HEK293 (cell line): ENCODE data around the gene SELENOM.
A peak's percentile ranks its signal among the peaks of the same experiment; 100 is the strongest.

Experiments used
- KLF17 ChIP-seq: fragments of 450-650 bp; formaldehyde crosslinking; IDR thresholded peaks from 2 replicates; pipeline ENCODE4 v1.5.1; 2016; ENCODE audit warnings: missing biosample characterization, missing genetic modification characterization
- ZBTB10 ChIP-seq: fragments of 450-650 bp; formaldehyde crosslinking; IDR thresholded peaks from 2 replicates; pipeline ENCODE4 v1.5.1; 2016; ENCODE audit warnings: missing biosample characterization, missing genetic modification characterization
- ZBTB20 ChIP-seq: fragments of 450-650 bp; formaldehyde crosslinking; IDR thresholded peaks from 2 replicates; pipeline ENCODE4 v1.5.1; 2016; ENCODE audit warnings: missing biosample characterization, missing genetic modification characterization
- ZBTB8A ChIP-seq: fragments of 450-650 bp; formaldehyde crosslinking; IDR thresholded peaks from 2 replicates; pipeline ENCODE4 v1.5.1; 2016; ENCODE audit warnings: missing biosample characterization, missing genetic modification characterization
- ZNF175 ChIP-seq: fragments of 450-650 bp; formaldehyde crosslinking; IDR thresholded peaks from 2 replicates; pipeline ENCODE4 v1.5.1; 2016; ENCODE audit warnings: missing biosample characterization, missing genetic modification characterization
- ZNF202 ChIP-seq: fragments of 450-650 bp; formaldehyde crosslinking; IDR thresholded peaks from 2 replicates; pipeline ENCODE4 v1.5.1; 2016; ENCODE audit warnings: missing biosample characterization, missing genetic modification characterization, borderline replicate concordance
- ZNF354C ChIP-seq: fragments of 450-650 bp; formaldehyde crosslinking; IDR thresholded peaks from 2 replicates; pipeline ENCODE4 v1.5.1; 2016; ENCODE audit warnings: missing biosample characterization, missing genetic modification characterization, low read depth, borderline replicate concordance
- ZNF416 ChIP-seq: fragments of 450-650 bp; formaldehyde crosslinking; IDR thresholded peaks from 2 replicates; pipeline ENCODE4 v1.5.1; 2016; ENCODE audit warnings: missing biosample characterization, missing genetic modification characterization
- ZNF423 ChIP-seq: fragments of 450-650 bp; formaldehyde crosslinking; IDR thresholded peaks from 2 replicates; pipeline ENCODE4 v1.5.1; 2016; ENCODE audit warnings: missing biosample characterization, missing genetic modification characterization
- ZNF518A ChIP-seq: fragments of 450-650 bp; formaldehyde crosslinking; conservative IDR thresholded peaks from 2 replicates; pipeline ENCODE4 v1.5.1; 2016; ENCODE audit warnings: low read depth, missing biosample characterization, missing genetic modification characterization
- ZNF544 ChIP-seq: fragments of 450-650 bp; formaldehyde crosslinking; IDR thresholded peaks from 2 replicates; pipeline ENCODE4 v1.5.0; 2017; ENCODE audit warnings: missing biosample characterization, missing genetic modification characterization
- ZNF610 ChIP-seq: fragments of 450-650 bp; formaldehyde crosslinking; IDR thresholded peaks from 2 replicates; pipeline ENCODE4 v1.5.1; 2016; ENCODE audit warnings: missing biosample characterization, missing genetic modification characterization, borderline replicate concordance
- ZNF621 ChIP-seq: fragments of 450-650 bp; formaldehyde crosslinking; IDR thresholded peaks from 2 replicates; pipeline ENCODE4 v1.5.1; 2017; ENCODE audit warnings: missing biosample characterization, missing genetic modification characterization
- ZNF623 ChIP-seq: fragments of 450-650 bp; formaldehyde crosslinking; IDR thresholded peaks from 2 replicates; pipeline ENCODE4 v1.5.1; 2016; ENCODE audit warnings: missing biosample characterization, missing genetic modification characterization
- ZNF624 ChIP-seq: fragments of 450-650 bp; formaldehyde crosslinking; IDR thresholded peaks from 2 replicates; pipeline ENCODE4 v1.5.1; 2017; ENCODE audit warnings: missing biosample characterization, missing genetic modification characterization
- ZNF670 ChIP-seq: fragments of 450-650 bp; formaldehyde crosslinking; IDR thresholded peaks from 2 replicates; pipeline ENCODE4 v1.5.1; 2016; ENCODE audit warnings: missing biosample characterization, missing genetic modification characterization, low read depth
- ZNF785 ChIP-seq: fragments of 450-650 bp; formaldehyde crosslinking; IDR thresholded peaks from 2 replicates; pipeline ENCODE4 v1.5.1; 2016; ENCODE audit warnings: missing biosample characterization, missing genetic modification characterization
- ZSCAN16 ChIP-seq: fragments of 450-650 bp; formaldehyde crosslinking; IDR thresholded peaks from 2 replicates; pipeline ENCODE4 v1.5.1; 2016; ENCODE audit warnings: missing biosample characterization, missing genetic modification characterization
- TF ChIP-seq, protein P1 (sequence below): fragments of 450-650 bp; formaldehyde crosslinking; IDR thresholded peaks from 2 replicates; pipeline ENCODE4 v1.5.1; 2016; ENCODE audit warnings: missing biosample characterization, missing genetic modification characterization
- TF ChIP-seq, protein P2 (sequence below): fragments of 450-650 bp; formaldehyde crosslinking; IDR thresholded peaks from 2 replicates; pipeline ENCODE4 v1.5.1; 2016; ENCODE audit warnings: missing biosample characterization, missing genetic modification characterization
- TF ChIP-seq, protein P3 (sequence below): fragments of 450-650 bp; formaldehyde crosslinking; IDR thresholded peaks from 2 replicates; pipeline ENCODE4 v1.5.1; 2016; ENCODE audit warnings: missing biosample characterization, missing genetic modification characterization
- TF ChIP-seq, protein P4 (sequence below): fragments of 450-650 bp; formaldehyde crosslinking; IDR thresholded peaks from 2 replicates; pipeline ENCODE4 v1.5.1; 2016; ENCODE audit warnings: missing biosample characterization, missing genetic modification characterization, borderline replicate concordance

The SELENOM gene

GRCh38 chr22:31122532-31123291 lies 15.3 kb upstream of the SELENOM start, which contains the start of gene INPP5J (continued):
- TF ChIP-seq ZNF416 (tag by site-specific recombination) (no peak), ZNF785 (tag by site-specific recombination) (no peak), ZBTB10 (tag by site-specific recombination) (no peak), ZNF518A (tag by site-specific recombination) (no peak), ZNF610 (tag by site-specific recombination) (no peak), ZNF624 (tag by site-specific recombination) (no peak), ZNF175 (tag by site-specific recombination) (no peak), ZNF354C (tag by site-specific recombination) (no peak), ZNF202 (no peak), ZNF623 (tag by site-specific recombination) (no peak), ZNF544 (tag by site-specific recombination) (no peak), ZNF670 (tag by site-specific recombination) (no peak), ZSCAN16 (no peak), ZNF423 (tag by site-specific recombination) (no peak), ZNF621 (tag by site-specific recombination) (no peak), KLF17 (tag by site-specific recombination) (no peak), ZBTB20 (tag by site-specific recombination) (peak; percentile 58; the same call in 1 of the 2 replicates), ZBTB8A (tag by site-specific recombination) (0 out of 2 replicates have a peak, but pooled peaks have one; percentile 16)
- TF ChIP-seq, protein P1, sequence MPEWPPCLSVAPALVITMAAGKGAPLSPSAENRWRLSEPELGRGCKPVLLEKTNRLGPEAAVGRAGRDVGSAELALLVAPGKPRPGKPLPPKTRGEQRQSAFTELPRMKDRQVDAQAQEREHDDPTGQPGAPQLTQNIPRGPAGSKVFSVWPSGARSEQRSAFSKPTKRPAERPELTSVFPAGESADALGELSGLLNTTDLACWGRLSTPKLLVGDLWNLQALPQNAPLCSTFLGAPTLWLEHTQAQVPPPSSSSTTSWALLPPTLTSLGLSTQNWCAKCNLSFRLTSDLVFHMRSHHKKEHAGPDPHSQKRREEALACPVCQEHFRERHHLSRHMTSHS (tag by site-specific recombination): no peak
- TF ChIP-seq, protein P2, sequence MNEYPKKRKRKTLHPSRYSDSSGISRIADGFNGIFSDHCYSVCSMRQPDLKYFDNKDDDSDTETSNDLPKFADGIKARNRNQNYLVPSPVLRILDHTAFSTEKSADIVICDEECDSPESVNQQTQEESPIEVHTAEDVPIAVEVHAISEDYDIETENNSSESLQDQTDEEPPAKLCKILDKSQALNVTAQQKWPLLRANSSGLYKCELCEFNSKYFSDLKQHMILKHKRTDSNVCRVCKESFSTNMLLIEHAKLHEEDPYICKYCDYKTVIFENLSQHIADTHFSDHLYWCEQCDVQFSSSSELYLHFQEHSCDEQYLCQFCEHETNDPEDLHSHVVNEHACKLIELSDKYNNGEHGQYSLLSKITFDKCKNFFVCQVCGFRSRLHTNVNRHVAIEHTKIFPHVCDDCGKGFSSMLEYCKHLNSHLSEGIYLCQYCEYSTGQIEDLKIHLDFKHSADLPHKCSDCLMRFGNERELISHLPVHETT (tag by site-specific recombination): no peak
- TF ChIP-seq, protein P3, sequence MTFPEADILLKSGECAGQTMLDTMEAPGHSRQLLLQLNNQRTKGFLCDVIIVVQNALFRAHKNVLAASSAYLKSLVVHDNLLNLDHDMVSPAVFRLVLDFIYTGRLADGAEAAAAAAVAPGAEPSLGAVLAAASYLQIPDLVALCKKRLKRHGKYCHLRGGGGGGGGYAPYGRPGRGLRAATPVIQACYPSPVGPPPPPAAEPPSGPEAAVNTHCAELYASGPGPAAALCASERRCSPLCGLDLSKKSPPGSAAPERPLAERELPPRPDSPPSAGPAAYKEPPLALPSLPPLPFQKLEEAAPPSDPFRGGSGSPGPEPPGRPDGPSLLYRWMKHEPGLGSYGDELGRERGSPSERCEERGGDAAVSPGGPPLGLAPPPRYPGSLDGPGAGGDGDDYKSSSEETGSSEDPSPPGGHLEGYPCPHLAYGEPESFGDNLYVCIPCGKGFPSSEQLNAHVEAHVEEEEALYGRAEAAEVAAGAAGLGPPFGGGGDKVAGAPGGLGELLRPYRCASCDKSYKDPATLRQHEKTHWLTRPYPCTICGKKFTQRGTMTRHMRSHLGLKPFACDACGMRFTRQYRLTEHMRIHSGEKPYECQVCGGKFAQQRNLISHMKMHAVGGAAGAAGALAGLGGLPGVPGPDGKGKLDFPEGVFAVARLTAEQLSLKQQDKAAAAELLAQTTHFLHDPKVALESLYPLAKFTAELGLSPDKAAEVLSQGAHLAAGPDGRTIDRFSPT (tag by site-specific recombination): 0 out of 2 replicates have a peak, but pooled peaks have one; percentile 16
- TF ChIP-seq, protein P4, sequence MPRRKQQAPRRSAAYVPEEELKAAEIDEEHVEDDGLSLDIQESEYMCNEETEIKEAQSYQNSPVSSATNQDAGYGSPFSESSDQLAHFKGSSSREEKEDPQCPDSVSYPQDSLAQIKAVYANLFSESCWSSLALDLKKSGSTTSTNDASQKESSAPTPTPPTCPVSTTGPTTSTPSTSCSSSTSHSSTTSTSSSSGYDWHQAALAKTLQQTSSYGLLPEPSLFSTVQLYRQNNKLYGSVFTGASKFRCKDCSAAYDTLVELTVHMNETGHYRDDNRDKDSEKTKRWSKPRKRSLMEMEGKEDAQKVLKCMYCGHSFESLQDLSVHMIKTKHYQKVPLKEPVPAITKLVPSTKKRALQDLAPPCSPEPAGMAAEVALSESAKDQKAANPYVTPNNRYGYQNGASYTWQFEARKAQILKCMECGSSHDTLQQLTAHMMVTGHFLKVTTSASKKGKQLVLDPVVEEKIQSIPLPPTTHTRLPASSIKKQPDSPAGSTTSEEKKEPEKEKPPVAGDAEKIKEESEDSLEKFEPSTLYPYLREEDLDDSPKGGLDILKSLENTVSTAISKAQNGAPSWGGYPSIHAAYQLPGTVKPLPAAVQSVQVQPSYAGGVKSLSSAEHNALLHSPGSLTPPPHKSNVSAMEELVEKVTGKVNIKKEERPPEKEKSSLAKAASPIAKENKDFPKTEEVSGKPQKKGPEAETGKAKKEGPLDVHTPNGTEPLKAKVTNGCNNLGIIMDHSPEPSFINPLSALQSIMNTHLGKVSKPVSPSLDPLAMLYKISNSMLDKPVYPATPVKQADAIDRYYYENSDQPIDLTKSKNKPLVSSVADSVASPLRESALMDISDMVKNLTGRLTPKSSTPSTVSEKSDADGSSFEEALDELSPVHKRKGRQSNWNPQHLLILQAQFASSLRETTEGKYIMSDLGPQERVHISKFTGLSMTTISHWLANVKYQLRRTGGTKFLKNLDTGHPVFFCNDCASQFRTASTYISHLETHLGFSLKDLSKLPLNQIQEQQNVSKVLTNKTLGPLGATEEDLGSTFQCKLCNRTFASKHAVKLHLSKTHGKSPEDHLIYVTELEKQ (tag by site-specific recombination): no peak
